ENCODE results near the gene PRKAR1B.
A peak's percentile ranks its signal among the peaks of the same experiment; 100 is the strongest.

The PRKAR1B gene

GRCh38 chr7:739983-740942 lies 13.2 kb upstream of the PRKAR1B start:
- no peak for DNase-seq

DNA sequence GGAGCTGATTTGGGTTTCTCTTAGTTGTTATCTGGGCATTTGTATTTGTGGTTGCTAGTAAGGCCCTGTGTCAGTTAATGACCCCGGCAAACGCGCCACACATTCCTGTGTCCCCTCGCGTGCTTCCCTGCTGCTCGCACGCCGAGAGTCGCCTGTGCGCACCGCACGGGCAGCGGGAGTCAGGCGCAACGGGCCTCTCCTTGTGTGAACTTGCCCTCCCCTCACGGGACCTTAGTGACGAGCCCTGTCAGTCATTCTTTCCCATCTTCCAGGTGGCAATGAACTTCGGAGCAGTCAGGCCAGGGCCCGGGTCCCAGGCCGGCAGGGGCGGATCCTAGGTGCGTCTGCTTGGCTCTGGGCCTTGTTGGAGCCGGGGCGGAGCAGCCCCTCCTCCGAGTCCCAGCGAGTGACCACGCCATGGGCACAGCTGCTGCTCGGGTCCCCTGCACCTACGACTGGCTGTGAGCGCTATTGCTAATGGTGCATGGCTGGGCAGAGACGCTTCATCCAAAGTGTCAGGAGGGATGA lies 12.4 kb upstream of the PRKAR1B start:
- DNase-seq, result no peak

DNA sequence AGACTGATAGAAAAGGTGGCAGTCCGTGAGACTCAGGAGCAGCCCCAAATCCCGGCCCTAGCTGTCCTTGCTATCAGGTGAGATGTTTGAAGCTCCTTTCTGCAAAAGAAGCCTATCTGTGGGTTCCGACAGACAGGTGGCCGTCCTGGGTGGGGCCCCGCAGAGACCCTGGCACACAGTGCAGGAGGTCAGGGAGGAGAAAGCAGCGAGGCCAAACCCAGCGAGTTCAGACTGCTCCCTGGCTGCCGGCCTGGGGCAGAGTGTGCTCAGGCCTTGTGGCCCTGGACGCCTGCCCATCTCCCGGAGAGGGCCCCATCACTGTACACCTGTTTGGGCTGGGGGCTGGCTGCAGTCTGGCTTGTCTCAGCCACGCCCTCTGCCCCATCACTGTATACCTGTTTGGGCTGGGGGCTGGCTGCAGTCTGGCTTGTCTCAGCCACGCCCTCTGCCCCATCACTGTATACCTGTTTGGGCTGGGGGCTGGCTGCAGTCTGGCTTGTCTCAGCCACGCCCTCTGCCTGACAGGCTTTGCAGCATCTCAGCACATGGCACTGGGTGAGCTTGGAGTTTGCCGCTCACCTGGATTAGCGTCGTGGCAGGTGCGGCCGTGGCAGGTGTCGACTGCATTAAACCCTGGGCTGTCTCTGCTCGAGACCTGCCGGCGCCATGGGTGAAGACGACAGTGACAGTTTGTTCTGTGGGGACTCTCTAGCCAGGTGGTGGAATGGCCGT lies 11.8 kb upstream of the PRKAR1B start:
- DNase-seq, result no peak

- no peak for DNase-seq
Observed at GRCh38 chr7:738241-738640, 11.2 kb upstream of the PRKAR1B start.

GRCh38 chr7:734808-735207 lies 7.7 kb upstream of the PRKAR1B start:
- no peak for DNase-seq

DNA sequence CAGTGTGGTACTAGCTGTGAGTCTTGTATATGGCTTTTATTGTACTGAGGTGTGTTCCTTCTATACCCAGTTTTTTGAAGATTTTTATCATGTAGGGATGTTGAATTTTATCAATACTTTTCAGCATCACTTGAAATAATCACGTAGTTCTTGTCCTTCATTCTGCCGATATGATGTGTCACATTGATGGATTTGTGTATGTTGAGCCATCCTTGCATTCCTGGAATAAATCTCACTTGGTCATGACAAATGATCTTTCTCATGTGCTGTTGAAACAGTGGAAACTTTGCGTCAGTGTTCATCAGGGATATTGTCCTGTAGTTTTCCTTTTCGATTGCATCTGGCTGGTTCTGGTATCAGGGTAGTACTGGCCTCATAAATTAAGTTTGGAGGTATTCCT lies 7.1 kb upstream of the PRKAR1B start:
- DNase-seq, result no peak

DNA sequence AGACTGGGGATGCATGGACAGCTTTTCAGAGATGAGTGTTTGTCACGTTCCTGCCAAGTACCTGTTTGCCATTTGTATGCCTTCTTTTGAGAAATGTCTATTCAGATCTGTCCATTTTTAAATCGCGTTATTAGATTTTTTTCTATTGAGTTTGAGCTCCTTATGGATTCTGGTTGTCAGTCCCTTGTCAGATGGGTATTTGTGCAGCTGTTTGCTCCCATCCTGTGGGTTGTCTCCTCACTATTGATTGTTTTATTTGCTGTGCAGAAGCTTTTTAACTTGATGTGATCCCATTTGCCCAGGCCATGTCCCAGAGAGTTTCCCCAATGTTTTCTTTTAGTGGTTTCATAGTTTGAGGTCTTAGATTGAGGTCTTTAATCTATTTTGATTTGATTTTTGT lies 5.5 kb upstream of the PRKAR1B start:
- DNase-seq, result peak; percentile 92

DNA sequence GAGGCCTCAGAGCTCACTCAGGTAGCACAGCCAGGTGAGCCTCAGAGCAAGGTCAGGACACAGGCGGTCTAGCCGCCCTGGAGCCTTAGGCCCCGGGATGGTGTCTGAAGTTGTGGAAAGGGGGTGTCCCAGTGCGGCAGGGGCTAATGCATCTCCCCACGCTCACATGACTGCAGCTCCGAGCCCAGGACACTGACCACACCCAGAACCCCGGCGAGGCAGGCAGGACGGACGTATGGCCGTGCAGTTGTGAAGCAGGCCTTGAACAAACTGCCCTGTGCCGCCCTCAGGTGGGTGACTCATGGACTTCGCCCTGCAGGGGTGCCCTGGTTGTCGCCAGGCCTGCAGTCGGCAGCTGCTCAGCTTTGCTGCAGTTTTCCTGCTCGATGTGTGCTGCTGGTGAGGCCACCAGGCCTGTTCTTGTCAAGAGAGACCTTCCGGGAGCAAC lies 5.0 kb upstream of the PRKAR1B start:
- no peak for DNase-seq

DNA sequence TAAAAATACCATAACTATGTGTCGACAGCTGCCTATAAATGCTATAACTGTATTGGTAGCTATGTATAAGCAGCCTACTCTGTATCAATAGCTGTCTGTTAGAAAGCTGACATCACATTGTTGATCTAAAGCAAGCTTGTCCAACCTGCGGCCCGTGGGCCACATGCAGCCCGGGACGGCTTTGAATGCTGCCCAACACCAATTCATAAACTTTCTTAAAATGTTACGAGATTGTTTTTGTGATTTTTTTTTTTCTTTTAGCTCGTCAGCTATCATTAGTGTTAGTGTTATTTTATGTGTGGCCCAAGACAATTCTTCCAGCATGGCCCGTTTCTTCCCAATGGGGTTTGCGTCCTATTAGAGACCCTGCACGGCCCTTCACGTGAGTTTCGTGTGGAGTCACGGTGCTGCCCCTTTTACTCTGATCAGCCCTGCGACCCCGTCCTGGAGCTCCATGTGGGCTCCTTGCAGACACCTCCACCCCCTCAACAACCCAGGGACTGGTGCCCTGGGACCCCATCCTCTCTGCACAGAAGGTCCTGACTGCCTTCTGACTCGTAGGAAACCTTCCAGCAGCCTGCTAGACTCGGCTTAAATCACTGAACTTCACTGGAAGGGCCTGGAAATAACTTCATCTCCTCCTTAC lies 4.5 kb upstream of the PRKAR1B start:
- no peak for DNase-seq

DNA sequence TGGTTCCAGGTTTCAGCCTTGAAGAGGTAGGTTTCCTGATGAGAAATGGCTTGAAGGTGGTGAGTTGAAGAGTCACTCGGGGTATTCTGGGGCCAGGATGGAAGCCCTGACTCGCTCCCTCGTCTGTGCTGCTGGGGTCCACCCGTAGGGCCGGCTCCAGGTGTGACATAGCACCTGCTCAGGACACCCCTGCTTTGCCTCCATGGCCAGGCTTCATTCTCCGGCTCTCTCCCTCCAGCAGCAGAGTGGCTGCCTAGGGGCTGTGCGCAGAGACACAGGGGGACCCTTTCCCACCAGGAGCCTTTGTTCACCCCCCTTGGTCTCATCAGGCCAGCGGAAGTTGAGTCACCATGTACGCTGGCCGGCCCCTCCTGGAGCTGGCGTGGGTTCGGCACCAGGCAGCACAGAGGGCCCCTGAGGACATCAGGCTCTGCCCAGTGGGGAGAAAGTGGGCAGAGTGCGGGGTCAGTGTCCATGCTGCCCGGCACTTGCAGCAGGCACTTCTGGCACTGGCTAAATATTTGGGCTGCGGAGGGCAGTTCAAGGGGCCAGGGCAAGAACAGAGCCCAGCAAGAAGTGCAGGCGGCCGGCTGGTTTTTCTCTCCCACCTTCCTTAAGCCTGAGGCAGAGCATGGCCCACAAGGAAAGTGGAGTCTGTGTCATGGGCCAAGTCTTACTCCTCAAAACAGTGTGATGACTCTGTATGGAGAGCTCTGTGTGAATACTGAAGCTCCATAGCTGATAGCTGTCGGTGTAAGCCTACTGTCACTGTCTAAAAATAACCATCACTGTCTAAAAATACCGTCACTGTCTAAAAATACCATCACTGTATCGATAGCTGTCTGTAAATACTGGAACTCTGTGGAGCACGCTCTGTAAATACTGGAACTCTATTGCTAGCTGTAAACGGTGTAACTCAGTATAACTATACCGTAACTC lies 3.7 kb upstream of the PRKAR1B start:
- no peak for DNase-seq

- no peak for DNase-seq
Observed at GRCh38 chr7:729140-730000, 2.3 kb upstream of the PRKAR1B start.

GRCh38 chr7:728602-729001 lies 1.5 kb upstream of the PRKAR1B start:
- no peak for DNase-seq

DNA sequence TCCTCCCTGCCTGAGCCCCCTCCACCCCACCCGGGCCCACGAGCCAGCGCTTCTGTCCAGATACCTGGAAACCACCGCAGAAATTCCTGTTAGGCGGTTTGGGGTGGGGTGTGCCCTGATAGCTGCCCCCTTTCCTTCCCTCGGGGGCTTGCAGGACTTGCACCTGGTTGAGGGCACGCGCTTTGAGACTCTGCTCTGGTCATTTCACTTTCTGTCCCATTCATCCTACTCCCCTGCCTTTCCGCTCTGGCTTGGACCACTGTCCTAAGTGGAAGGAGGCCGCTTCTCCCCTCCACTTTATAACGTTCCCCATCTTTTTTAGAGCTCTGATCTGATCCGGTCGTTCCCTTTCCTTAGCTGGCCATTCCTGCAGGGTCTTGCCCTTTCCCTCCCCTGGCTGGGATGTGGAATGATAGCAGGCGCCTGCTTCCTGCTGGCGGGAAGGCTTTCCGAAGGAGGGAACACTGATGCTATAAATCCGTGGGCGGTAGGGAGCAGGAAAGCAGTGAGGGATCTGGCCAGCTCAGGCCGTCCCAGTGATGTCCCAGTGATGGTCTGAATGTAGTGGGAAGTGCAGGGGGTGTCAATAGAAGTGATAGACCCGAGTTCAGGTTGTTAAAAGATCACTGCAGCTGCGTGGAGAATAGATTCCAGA lies 852 bp upstream of the PRKAR1B start:
- DNase-seq, result no peak

GRCh38 chr7:726854-727103 lies 302 bp downstream of the PRKAR1B start:
- DNase-seq, result no peak

- peak; percentile 32 for DNase-seq
Observed at GRCh38 chr7:726084-726853, 812 bp downstream of the PRKAR1B start, which contains the start of gene DNAAF5. Gene DNAAF5 (plus strand): TSS chr7:726699. CDS start chr7:726721, 22 bp downstream.

DNA sequence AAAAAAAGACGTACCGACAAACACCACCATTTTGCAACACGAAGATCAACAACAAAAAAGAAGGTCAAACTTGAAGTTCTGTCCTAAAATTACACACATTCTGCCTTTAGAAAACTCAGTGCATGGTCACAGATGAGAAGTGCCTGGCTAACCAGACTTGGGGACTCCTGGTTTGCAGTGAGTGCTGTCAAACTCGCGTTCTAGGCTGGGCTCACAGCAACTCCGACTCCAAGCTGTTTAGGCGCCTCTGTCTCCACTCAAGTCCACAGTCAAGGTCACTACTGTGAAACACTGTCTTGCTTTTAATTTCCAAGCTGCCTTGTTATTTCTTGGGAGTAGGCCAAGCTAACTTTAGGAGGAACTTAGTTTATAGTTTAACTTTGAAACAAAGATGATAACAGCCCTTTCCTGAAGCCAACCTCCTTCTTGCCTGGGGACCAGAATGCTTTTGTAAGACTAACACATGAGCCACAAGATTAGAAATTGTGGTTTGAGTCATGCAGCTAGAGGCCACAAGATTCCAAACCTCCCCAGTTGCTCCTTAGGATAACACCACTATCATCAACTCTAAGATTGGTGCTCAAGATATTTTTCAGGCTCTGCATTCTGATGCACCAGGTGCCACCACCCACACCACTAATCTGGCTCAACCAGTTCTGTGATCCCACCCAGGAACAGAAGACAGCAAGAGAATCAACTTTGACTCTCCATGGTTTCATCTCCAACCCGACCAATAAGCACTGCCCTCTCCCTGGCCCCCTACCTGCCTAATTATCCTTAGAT lies 1.7 kb downstream of the PRKAR1B start:
- DNase-seq, result no peak

GRCh38 chr7:724298-724697 lies 2.8 kb downstream of the PRKAR1B start:
- no peak for DNase-seq

- no peak for DNase-seq
Observed at GRCh38 chr7:723541-723940, 3.5 kb downstream of the PRKAR1B start.

- no peak for DNase-seq
Observed at GRCh38 chr7:721619-722248, 5.3 kb downstream of the PRKAR1B start.
